Urothelium cell line (cell line): ENCODE results near the gene IGSF5.

Experiments
- DNase-seq: peaks from one replicate; pipeline ENCODE4 v3.0.0; 2011; ENCODE audit warnings: low spot score, mixed read lengths
- FAIRE-seq: peaks from 2 replicates; lab custom pipeline; 2011; peaks lifted over from hg19 to GRCh38; lab: Jason Lieb, UNC

Gene IGSF5

GRCh38 chr21:39809936-39810335 is 65.0 kb downstream of the IGSF5 start:
- FAIRE-seq = no peak
- DNase-seq = no peak

- FAIRE-seq = no peak
These were observed 68.0 kb downstream of the IGSF5 start for GRCh38 chr21:39812983-39813382.

GRCh38 chr21:39818557-39818956 is 73.6 kb downstream of the IGSF5 start:
- no peak for DNase-seq
- FAIRE-seq = no peak

More at GRCh38 chr21:39812983-39813382, 68.0 kb downstream of the IGSF5 start:
- DNase-seq = no peak

GRCh38 chr21:39822042-39822441 is 77.1 kb downstream of the IGSF5 start:
- DNase-seq (no peak), FAIRE-seq (no peak)

- DNase-seq (no peak), FAIRE-seq (no peak)
These were observed 80.3 kb downstream of the IGSF5 start for GRCh38 chr21:39825250-39825649.

- DNase-seq (no peak), FAIRE-seq (no peak)
These were observed 89.6 kb downstream of the IGSF5 start for GRCh38 chr21:39834543-39834942.

- DNase-seq = no peak
- no peak for FAIRE-seq
These were observed 92.9 kb downstream of the IGSF5 start for GRCh38 chr21:39837861-39838359.

- DNase-seq = no peak
- FAIRE-seq = no peak
These were observed 95.6 kb downstream of the IGSF5 start for GRCh38 chr21:39840373-39841097.

- DNase-seq (no peak), FAIRE-seq (no peak)
These were observed 97.9 kb downstream of the IGSF5 start for GRCh38 chr21:39842741-39843459.

GRCh38 chr21:39843483-39843882 is 98.5 kb downstream of the IGSF5 start:
- FAIRE-seq (no peak), DNase-seq (no peak)

GRCh38 chr21:39843916-39844315 is 98.9 kb downstream of the IGSF5 start:
- no peak for FAIRE-seq
- DNase-seq = no peak

- no peak for FAIRE-seq
- DNase-seq = peak; percentile 7
These were observed 100.7 kb downstream of the IGSF5 start for GRCh38 chr21:39845571-39846130.

- DNase-seq (no peak), FAIRE-seq (no peak)
These were observed 102.9 kb downstream of the IGSF5 start for GRCh38 chr21:39847877-39848276.

- FAIRE-seq (no peak), DNase-seq (no peak)
These were observed 104.2 kb downstream of the IGSF5 start for GRCh38 chr21:39849014-39849655.

- DNase-seq = no peak
- no peak for FAIRE-seq
These were observed 105.3 kb downstream of the IGSF5 start for GRCh38 chr21:39850333-39850732.

GRCh38 chr21:39851002-39851618 is 106.1 kb downstream of the IGSF5 start:
- DNase-seq = no peak
- no peak for FAIRE-seq
